ENCODE results near the gene IL12RB1.
"Not testable (repeated sequence)": the region's sequence is repeated elsewhere in the genome, so short reads cannot be mapped to it uniquely, and the experiment has no call there.

IL12RB1 gene

DNA sequence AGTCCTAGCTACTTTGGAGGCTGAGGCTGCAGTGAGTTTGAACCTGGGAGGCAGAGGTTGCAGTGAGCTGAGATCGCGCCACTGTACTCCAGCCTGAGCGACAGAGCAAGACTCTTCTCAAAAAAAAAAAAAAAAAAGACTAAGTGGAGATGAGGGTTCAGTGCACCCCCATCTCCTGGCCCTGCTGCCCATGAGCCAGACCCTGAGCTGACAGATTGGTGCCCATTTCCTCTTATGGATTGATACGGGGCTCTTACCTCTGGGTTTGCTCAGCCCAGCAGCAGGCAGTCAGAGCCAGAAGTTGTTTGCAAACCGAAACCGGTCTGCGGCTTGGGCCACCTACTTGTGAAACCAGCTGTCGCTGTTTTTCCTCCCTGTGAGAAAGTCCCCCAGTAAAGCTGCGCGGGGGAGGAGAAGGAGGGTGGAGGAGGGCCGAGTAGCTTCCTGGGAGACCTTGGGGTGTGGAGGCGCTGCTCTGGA lies 41.9 kb downstream of the IL12RB1 start:
- Histone ChIP-seq H3K27me3 (ENCODE audit: insufficient read depth, low read depth) (no peaks in the 10 kb centered on the region), H3K4me2 (peak overlapping the region; percentile 71), H3K4me1 (ENCODE audit: low read depth, poor library complexity, severe bottlenecking) (peaks cover 33% of the 10 kb centered on the region), H3K79me2 (ENCODE audit: insufficient read depth, low read depth) (no peaks in the 10 kb centered on the region), H3K36me3 (ENCODE audit: insufficient read depth) (no peaks in the 10 kb centered on the region), H3K4me3 (IDR thresholded peaks at IDR 0.05; ENCODE audit: insufficient read depth, low read depth, low read length) (no peak overlapping the region), H2AFZ (ENCODE audit: low read depth) (peak overlapping the region; percentile 61; the same call in 1 of the 2 replicates), H4K20me1 (ENCODE audit: insufficient read depth) (no peaks in the 10 kb centered on the region), H3K27ac (peak overlapping the region; percentile 76), H3K9ac (peak overlapping the region; percentile 30; the same call in 1 of the 2 replicates)
- TF ChIP-seq, protein P1, sequence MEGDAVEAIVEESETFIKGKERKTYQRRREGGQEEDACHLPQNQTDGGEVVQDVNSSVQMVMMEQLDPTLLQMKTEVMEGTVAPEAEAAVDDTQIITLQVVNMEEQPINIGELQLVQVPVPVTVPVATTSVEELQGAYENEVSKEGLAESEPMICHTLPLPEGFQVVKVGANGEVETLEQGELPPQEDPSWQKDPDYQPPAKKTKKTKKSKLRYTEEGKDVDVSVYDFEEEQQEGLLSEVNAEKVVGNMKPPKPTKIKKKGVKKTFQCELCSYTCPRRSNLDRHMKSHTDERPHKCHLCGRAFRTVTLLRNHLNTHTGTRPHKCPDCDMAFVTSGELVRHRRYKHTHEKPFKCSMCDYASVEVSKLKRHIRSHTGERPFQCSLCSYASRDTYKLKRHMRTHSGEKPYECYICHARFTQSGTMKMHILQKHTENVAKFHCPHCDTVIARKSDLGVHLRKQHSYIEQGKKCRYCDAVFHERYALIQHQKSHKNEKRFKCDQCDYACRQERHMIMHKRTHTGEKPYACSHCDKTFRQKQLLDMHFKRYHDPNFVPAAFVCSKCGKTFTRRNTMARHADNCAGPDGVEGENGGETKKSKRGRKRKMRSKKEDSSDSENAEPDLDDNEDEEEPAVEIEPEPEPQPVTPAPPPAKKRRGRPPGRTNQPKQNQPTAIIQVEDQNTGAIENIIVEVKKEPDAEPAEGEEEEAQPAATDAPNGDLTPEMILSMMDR (conservative IDR thresholded peaks at IDR 0.05; ENCODE audit: low read depth, low read length), result no peak

DNA sequence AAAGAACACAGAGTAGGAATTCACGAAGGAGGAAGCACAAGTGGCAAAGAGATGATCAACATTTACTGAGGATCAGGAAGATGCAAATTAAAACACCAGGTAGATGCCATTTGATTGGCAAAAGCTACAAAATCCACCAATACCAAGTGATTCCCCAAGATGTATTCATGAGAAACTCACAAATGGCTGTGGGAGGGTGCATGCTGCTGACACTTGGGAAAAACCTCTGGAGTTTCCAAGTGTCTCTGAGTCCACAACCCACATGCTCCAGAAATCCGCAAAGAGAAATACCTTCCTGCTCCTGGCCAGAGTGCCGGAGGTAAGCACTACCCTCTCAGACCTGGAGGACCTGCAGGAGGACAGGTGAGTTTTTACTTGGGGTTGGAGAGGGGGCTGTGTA lies 43.1 kb downstream of the IL12RB1 start:
- Histone ChIP-seq H3K4me3 (IDR thresholded peaks at IDR 0.05; ENCODE audit: insufficient read depth, low read depth, low read length) (no peak overlapping the region), H4K20me1 (ENCODE audit: insufficient read depth) (no peaks in the 10 kb centered on the region), H3K79me2 (ENCODE audit: insufficient read depth, low read depth) (no peaks in the 10 kb centered on the region), H3K4me2 (no peak overlapping the region; the same call in 1 of the 2 replicates), H3K9ac (no peak overlapping the region), H3K36me3 (ENCODE audit: insufficient read depth) (no peaks in the 10 kb centered on the region), H3K27me3 (ENCODE audit: insufficient read depth, low read depth) (no peaks in the 10 kb centered on the region), H3K27ac (no peak overlapping the region), H2AFZ (ENCODE audit: low read depth) (no peak overlapping the region), H3K4me1 (ENCODE audit: low read depth, poor library complexity, severe bottlenecking) (peaks cover 33% of the 10 kb centered on the region)
- TF ChIP-seq, protein P1 (conservative IDR thresholded peaks at IDR 0.05; ENCODE audit: low read depth, low read length), result no peak

DNA sequence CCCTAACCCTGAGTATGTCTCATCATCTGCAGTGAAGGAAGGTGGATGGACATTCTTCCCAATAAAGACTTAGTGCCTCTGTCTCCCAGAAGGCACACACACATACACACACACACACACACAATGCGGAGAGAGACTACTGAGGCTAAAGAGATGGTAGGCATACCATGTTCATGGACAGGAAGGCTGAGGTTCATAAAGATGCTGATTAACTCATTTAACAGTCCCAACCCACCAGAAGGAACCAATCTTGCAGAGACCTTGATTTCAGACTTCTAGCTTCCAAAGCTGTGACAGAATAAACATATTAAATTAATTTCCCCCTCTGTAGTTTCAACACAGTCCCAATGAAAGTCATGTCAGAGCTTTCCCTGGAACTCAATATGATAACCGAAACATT lies 45.7 kb downstream of the IL12RB1 start:
- no peak overlapping the region for H3K9ac ChIP-seq
- TF ChIP-seq, protein P1 (conservative IDR thresholded peaks at IDR 0.05; ENCODE audit: low read depth, low read length), result no peak
- no peak overlapping the region for H3K27ac ChIP-seq
- no peaks in the 10 kb centered on the region for H3K27me3 ChIP-seq (ENCODE audit: insufficient read depth, low read depth)
- no peak overlapping the region for H3K4me2 ChIP-seq
- H4K20me1 ChIP-seq (ENCODE audit: insufficient read depth), result no peaks in the 10 kb centered on the region
- no peaks in the 10 kb centered on the region for H3K79me2 ChIP-seq (ENCODE audit: insufficient read depth, low read depth)
- H3K4me1 ChIP-seq (ENCODE audit: low read depth, poor library complexity, severe bottlenecking), result peaks cover 28% of the 10 kb centered on the region
- H2AFZ ChIP-seq (ENCODE audit: low read depth), result no peak overlapping the region
- H3K4me3 ChIP-seq (IDR thresholded peaks at IDR 0.05; ENCODE audit: insufficient read depth, low read depth, low read length), result no peak overlapping the region
- no peaks in the 10 kb centered on the region for H3K36me3 ChIP-seq (ENCODE audit: insufficient read depth)

DNA sequence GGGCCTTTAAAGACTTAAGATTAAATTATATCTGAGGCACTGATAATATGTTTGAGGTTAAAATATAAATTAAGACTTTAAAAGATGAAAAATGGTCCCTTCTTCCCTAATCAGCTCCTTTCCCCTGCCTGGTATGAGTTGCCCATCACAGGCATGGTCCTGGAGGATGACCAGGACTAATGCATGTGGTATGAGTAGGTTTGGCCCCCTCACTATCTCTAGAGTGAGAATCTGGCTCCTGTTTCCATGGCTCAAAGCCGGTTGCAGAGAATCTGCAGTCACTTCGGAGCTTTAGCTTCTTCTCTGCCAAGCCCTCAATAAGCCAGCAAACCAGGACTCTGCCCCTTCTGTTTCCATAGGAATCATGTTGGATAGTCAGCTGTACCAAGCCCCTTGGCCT lies 54.6 kb downstream of the IL12RB1 start:
- not testable (repeated sequence) for H3K9ac ChIP-seq; H3K27me3 ChIP-seq (ENCODE audit: insufficient read depth, low read depth); H2AFZ ChIP-seq (ENCODE audit: low read depth); H4K20me1 ChIP-seq (ENCODE audit: insufficient read depth); H3K36me3 ChIP-seq (ENCODE audit: insufficient read depth); H3K79me2 ChIP-seq (ENCODE audit: insufficient read depth, low read depth); H3K4me2 ChIP-seq; H3K4me3 ChIP-seq (IDR thresholded peaks at IDR 0.05; ENCODE audit: insufficient read depth, low read depth, low read length); H3K27ac ChIP-seq
- peaks cover 26% of the 10 kb centered on the region for H3K4me1 ChIP-seq (ENCODE audit: low read depth, poor library complexity, severe bottlenecking)

DNA sequence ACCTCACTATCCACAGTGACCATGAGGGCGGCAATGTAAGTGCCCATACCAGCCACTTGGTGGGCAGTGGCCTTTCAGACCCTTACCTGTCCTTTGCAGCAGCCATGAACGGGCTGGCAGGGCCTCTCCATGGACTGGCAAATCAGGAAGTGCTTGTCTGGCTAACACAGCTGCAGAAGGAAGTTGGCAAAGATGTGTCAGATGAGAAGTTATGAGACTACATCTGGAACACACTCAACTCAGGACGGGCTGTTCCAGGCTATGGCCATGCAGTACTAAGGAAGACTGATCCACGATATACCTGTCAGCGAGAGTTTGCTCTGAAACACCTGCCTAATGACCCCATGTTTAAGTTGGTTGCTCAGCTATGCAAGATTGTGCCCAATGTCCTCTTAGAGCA lies 55.3 kb downstream of the IL12RB1 start:
- H3K36me3 ChIP-seq (ENCODE audit: insufficient read depth); H3K27ac ChIP-seq; H3K4me3 ChIP-seq (IDR thresholded peaks at IDR 0.05; ENCODE audit: insufficient read depth, low read depth, low read length); H3K4me2 ChIP-seq; H3K9ac ChIP-seq; H3K79me2 ChIP-seq (ENCODE audit: insufficient read depth, low read depth); H2AFZ ChIP-seq (ENCODE audit: low read depth); H4K20me1 ChIP-seq (ENCODE audit: insufficient read depth); H3K27me3 ChIP-seq (ENCODE audit: insufficient read depth, low read depth): not testable (repeated sequence)
- H3K4me1 ChIP-seq (ENCODE audit: low read depth, poor library complexity, severe bottlenecking), result peaks cover 26% of the 10 kb centered on the region

Measured in KMS-11 (cell line).